ENCODE measurements around the gene DBH. TPM values are rescaled to one million over a fixed set of nuclear protein-coding genes. Genes with fewer than 3 reads are reported as not detected.

DBH gene
- total and polyA plus RNA-seq, 7 donors = 0.01 TPM; not detected in 6

- 70 to 79% methylated on average over 14 of the region's 14 CpGs for WGBS, 2 donors
- Histone ChIP-seq H3K27ac (no peak overlapping the region), H3K9me3 (no peaks in the 10 kb centered on the region), H3K27me3 (peaks cover 0 to 96% (median 54%) of the 10 kb centered on the region in 3 donors), H3K36me3 (no peaks in the 10 kb centered on the region), H3K4me1 (peaks cover 0 to 19% (median 16%) of the 10 kb centered on the region in 4 donors), H3K4me3 (no peak overlapping the region)
- TF ChIP-seq POLR2A (IDR thresholded peaks at IDR 0.05) (no peak), CTCF (IDR thresholded peaks at IDR 0.05) (no peak)
- no peak for DNase-seq
- intact Hi-C loops (cut with DNase I) = loop anchor here (5.0 kb wide), 1 partner anchor 68 kb away; no protein-coding TSS in a partner anchor
Measured at GRCh38 chr9:133655701-133656100, 19.5 kb downstream of the DBH start.

- WGBS, 2 donors = 66 to 68% methylated on average over 36 of the region's 36 CpGs
- TF ChIP-seq POLR2A (IDR thresholded peaks at IDR 0.05) (no peak), CTCF (IDR thresholded peaks at IDR 0.05) (no peak), POLR2AphosphoS5 (IDR thresholded peaks at IDR 0.05) (no peak), EP300 (IDR thresholded peaks at IDR 0.05) (no peak)
- DNase-seq = no peak
- H3K27ac ChIP-seq = no peak overlapping the region
- H3K27me3 ChIP-seq = peaks cover 0 to 98% (median 54%) of the 10 kb centered on the region in 3 donors
- H3K4me1 ChIP-seq = peaks cover 0 to 19% (median 16%) of the 10 kb centered on the region in 4 donors
- intact Hi-C loops (cut with DNase I) = loop anchor here (5.0 kb wide), 1 partner anchor 69 kb away; no protein-coding TSS in a partner anchor
- H3K36me3 ChIP-seq = no peaks in the 10 kb centered on the region
- H3K9me3 ChIP-seq = no peaks in the 10 kb centered on the region
- H3K4me3 ChIP-seq = no peak overlapping the region
Measured at GRCh38 chr9:133656211-133657119, 20.3 kb downstream of the DBH start.

GRCh38 chr9:133657120-133657661, 21.0 kb downstream of the DBH start:
- WGBS, 2 donors = 70 to 76% methylated on average over 13 of the region's 13 CpGs
- no peak for DNase-seq

GRCh38 chr9:133658442-133659431, 22.6 kb downstream of the DBH start:
- Histone ChIP-seq H3K4me1 (peaks cover 0 to 19% (median 16%) of the 10 kb centered on the region in 4 donors), H3K27ac (no peak overlapping the region), H3K36me3 (no peaks in the 10 kb centered on the region), H3K9me3 (no peaks in the 10 kb centered on the region), H3K27me3 (peaks cover 0 to 86% (median 33%) of the 10 kb centered on the region in 3 donors), H3K4me3 (peak overlapping the region in 3 of 4 donors; percentile 20 to 31 (median 23))
- intact Hi-C loops (cut with DNase I) = loop anchor here (5.0 kb wide), 1 partner anchor 71 kb away; no protein-coding TSS in a partner anchor
- DNase-seq = no peak
- 4 to 10% methylated on average over 46 of the region's 46 CpGs for WGBS, 2 donors
- no peak for TF ChIP-seq EP300 (IDR thresholded peaks at IDR 0.05)
- TF ChIP-seq POLR2AphosphoS5 (IDR thresholded peaks at IDR 0.05) = no peak
- no peak for TF ChIP-seq CTCF (IDR thresholded peaks at IDR 0.05)
- TF ChIP-seq POLR2A (IDR thresholded peaks at IDR 0.05) = no peak

More at GRCh38 chr9:133657120-133657661, 21.0 kb downstream of the DBH start:
- no peak for TF ChIP-seq EP300 (IDR thresholded peaks at IDR 0.05)
- Histone ChIP-seq H3K4me3 (no peak overlapping the region), H3K27me3 (peaks cover 0 to 98% (median 46%) of the 10 kb centered on the region in 3 donors), H3K9me3 (no peaks in the 10 kb centered on the region), H3K4me1 (peaks cover 0 to 19% (median 16%) of the 10 kb centered on the region in 4 donors), H3K36me3 (no peaks in the 10 kb centered on the region), H3K27ac (no peak overlapping the region)
- intact Hi-C loops (cut with DNase I) = loop anchor here (5.0 kb wide), 1 partner anchor 70 kb away; no protein-coding TSS in a partner anchor

All from sigmoid colon (tissue), 7 donors.